Gastroesophageal sphincter (tissue), 4 donors: ENCODE data around the gene TLCD3B. TPM values are rescaled to one million over a fixed set of nuclear protein-coding genes. Genes with fewer than 3 reads are reported as not detected.

ENCODE experiments used
- ATAC-seq: fragments of 150-250 bp; one replicate; pipeline ENCODE4 v1.9.1; 2016; ENCODE audit warnings: mild to moderate bottlenecking, moderate library complexity
- H3K27ac ChIP-seq, 4 donors: fragments of 200-600 bp; sonication (generic) in 3 of 4; 1 replicate in 3 of 4; 2 replicates in 1 of 4; pipeline ENCODE4 v1.5.1; 2016 to 2019
- H3K27me3 ChIP-seq: fragments of 200-600 bp; sonication (generic); one replicate; pipeline ENCODE4 v1.5.1; 2019
- H3K36me3 ChIP-seq, 2 donors: fragments of 200-600 bp; sonication (generic); one replicate each; pipeline ENCODE4 v1.5.1; 2019; ENCODE audit warnings: control low read depth in 1 of 2
- H3K4me1 ChIP-seq, 3 donors: fragments of 200-600 bp; sonication (generic); 1 replicate in 2 of 3; 2 replicates in 1 of 3; pipeline ENCODE4 v1.5.1; 2016 to 2019; ENCODE audit warnings: control low read depth in 2 of 3
- H3K4me3 ChIP-seq, 2 donors: fragments of 200-600 bp; sonication (generic); one replicate each; pipeline ENCODE4 v1.5.1; 2019; ENCODE audit warnings: mild to moderate bottlenecking in 1 of 2, moderate library complexity in 1 of 2
- H3K9me3 ChIP-seq, 3 donors: fragments of 200-600 bp; sonication (generic); one replicate each; pipeline ENCODE4 v1.5.1; 2017 to 2019; ENCODE audit warnings: control low read depth in 2 of 3
- CTCF ChIP-seq, 4 experiments: fragments of 200-600 bp in 2 of 4; fragments of 450-650 bp in 2 of 4; sonication (generic) in 1 of 4; IDR thresholded peaks; one replicate each; pipeline ENCODE4 v1.5.1; 2017 to 2019; ENCODE audit warnings: antibody characterized with exemption in 4 of 4, mild to moderate bottlenecking in 2 of 4, moderate library complexity in 2 of 4
- EP300 ChIP-seq: sonication (generic); formaldehyde crosslinking; IDR thresholded peaks from one replicate; pipeline ENCODE4 v1.6.1; 2017; ENCODE audit warnings: antibody characterized with exemption, mild to moderate bottlenecking
- POLR2A ChIP-seq, 2 donors: fragments of 450-650 bp; IDR thresholded peaks; one replicate each; pipeline ENCODE4 v1.6.1; 2017; ENCODE audit warnings: antibody characterized with exemption in 2 of 2, mild to moderate bottlenecking in 2 of 2, moderate library complexity in 1 of 2
- POLR2AphosphoS5 ChIP-seq: sonication (generic); formaldehyde crosslinking; IDR thresholded peaks from one replicate; pipeline ENCODE4 v1.6.1; 2017; ENCODE audit warnings: antibody characterized with exemption
- WGBS, 2 donors: methylation state at CpG; one replicate each; pipeline ENCODE4 v1.1.5; 2018; ENCODE audit warnings: low coverage in 1 of 2; 5-methylcytosine and 5-hydroxymethylcytosine counted together
- total RNA-seq, 4 donors: library from RNA; depleted of rRNA; stranded (reverse); fragments of >200 nt; gene quantifications; one replicate each; pipeline ENCODE4 v1.1.0, GENCODE V29; 2016

TLCD3B gene
- total RNA-seq, 4 donors from 2014 or later = not detected

GRCh38 chr16:30064729-30065101 lies 33.6 kb upstream of the TLCD3B start:
- H3K36me3 ChIP-seq = peaks cover 0 to 31% of the 10 kb centered on the region in 2 donors
- peak overlapping the region; percentile 60 to 96 for H3K4me3 ChIP-seq
- no peaks in the 10 kb centered on the region for H3K9me3 ChIP-seq
- TF ChIP-seq POLR2A (IDR thresholded peaks at IDR 0.05) = no peak
- TF ChIP-seq EP300 = no peak
- TF ChIP-seq CTCF (IDR thresholded peaks at IDR 0.05) = no peak
- TF ChIP-seq POLR2AphosphoS5 = no peak
- WGBS, 2 donors = 0% methylated on average over 2 to 10 of the region's 25 CpGs
- ATAC-seq = no peak
- H3K27me3 ChIP-seq = no peaks in the 10 kb centered on the region
- peaks cover 0 to 67% (median 43%) of the 10 kb centered on the region in 3 donors for H3K4me1 ChIP-seq
- H3K27ac ChIP-seq = peak overlapping the region; percentile 93 to 99 (median 97)

GRCh38 chr16:30063893-30064728 lies 33.0 kb upstream of the TLCD3B start:
- TF ChIP-seq POLR2A (IDR thresholded peaks at IDR 0.05) (peak in 1 of 2 donors; percentile 54), CTCF (IDR thresholded peaks at IDR 0.05) (peak in 2 of 4 experiments; percentile 31 to 67), POLR2AphosphoS5 (peak; percentile 59), EP300 (no peak)
- H3K4me3 ChIP-seq = peak overlapping the region; percentile 60 to 96
- 0 to 2% methylated on average over 7 of the region's 27 CpGs for WGBS, 2 donors

GRCh38 chr16:30063278-30063892 lies 32.3 kb upstream of the TLCD3B start:
- no peaks in the 10 kb centered on the region for H3K27me3 ChIP-seq
- peak overlapping the region; percentile 60 to 96 for H3K4me3 ChIP-seq
- no peaks in the 10 kb centered on the region for H3K9me3 ChIP-seq
- ATAC-seq = no peak
- H3K36me3 ChIP-seq = peaks cover 0 to 18% of the 10 kb centered on the region in 2 donors
- TF ChIP-seq EP300 (no peak), POLR2AphosphoS5 (no peak), POLR2A (IDR thresholded peaks at IDR 0.05) (no peak), CTCF (IDR thresholded peaks at IDR 0.05) (no peak)
- H3K4me1 ChIP-seq = peaks cover 0 to 56% (median 30%) of the 10 kb centered on the region in 3 donors
- WGBS, 2 donors = 33 to 90% methylated on average over 2 to 6 of the region's 12 CpGs
- peak overlapping the region; percentile 93 to 99 (median 97) for H3K27ac ChIP-seq

More at GRCh38 chr16:30063893-30064728, 33.0 kb upstream of the TLCD3B start:
- Histone ChIP-seq H3K27ac (peak overlapping the region; percentile 93 to 99 (median 97)), H3K4me1 (peaks cover 0 to 63% (median 37%) of the 10 kb centered on the region in 3 donors), H3K9me3 (no peaks in the 10 kb centered on the region), H3K27me3 (no peaks in the 10 kb centered on the region), H3K36me3 (peaks cover 0 to 25% of the 10 kb centered on the region in 2 donors)
- ATAC-seq = peak; percentile 11

GRCh38 chr16:30060836-30061554 lies 29.9 kb upstream of the TLCD3B start:
- H3K36me3 ChIP-seq = no peaks in the 10 kb centered on the region
- no peaks in the 10 kb centered on the region for H3K27me3 ChIP-seq
- peaks cover 0 to 36% (median 20%) of the 10 kb centered on the region in 3 donors for H3K4me1 ChIP-seq
- ATAC-seq = no peak
- 100% methylated on average over 1 of the region's 2 CpGs; no CpG with 5 or more reads in 1 of the 2 donors for WGBS, 2 donors
- no peaks in the 10 kb centered on the region for H3K9me3 ChIP-seq
- H3K4me3 ChIP-seq = no peak overlapping the region
- H3K27ac ChIP-seq = peak overlapping the region in 3 of 4 donors; percentile 33 to 99 (median 48)
- TF ChIP-seq POLR2AphosphoS5 = no peak
- no peak for TF ChIP-seq CTCF (IDR thresholded peaks at IDR 0.05)
- no peak for TF ChIP-seq POLR2A (IDR thresholded peaks at IDR 0.05)
- TF ChIP-seq EP300 = no peak
